GM12872 (cell line): ENCODE data around the gene SLC5A5.

Experiments used
- CTCF ChIP-seq: IDR thresholded peaks from 3 replicates; pipeline ENCODE4 v1.5.1; 2011; ENCODE audit warnings: low read depth, mild to moderate bottlenecking, low read length, moderate library complexity; ENCODE audit not compliant: insufficient read depth

Gene SLC5A5

GRCh38 chr19:17893766-17894165 is 22.0 kb downstream of the SLC5A5 start:
- no peak for TF ChIP-seq CTCF

GRCh38 chr19:17902701-17903100 is 31.0 kb downstream of the SLC5A5 start:
- TF ChIP-seq CTCF, result no peak

DNA sequence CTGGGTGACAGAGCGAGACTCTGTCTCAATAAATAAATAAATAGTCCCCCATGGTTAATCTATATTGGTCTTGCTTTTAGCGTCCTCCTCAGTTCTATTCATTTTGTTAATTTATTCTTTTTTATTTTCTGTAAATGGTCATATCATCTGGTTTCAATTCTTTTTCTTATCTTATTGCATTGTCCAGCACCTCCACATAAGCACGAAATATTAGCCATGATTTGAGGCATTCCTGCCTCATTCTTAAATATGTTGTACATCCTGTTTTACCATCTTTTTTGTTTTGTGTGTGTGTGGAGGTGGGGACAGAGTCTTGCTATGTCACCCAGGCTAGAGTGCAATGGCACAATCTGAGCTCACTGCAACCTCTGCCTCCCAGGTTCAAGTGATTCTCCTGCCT is 36.5 kb downstream of the SLC5A5 start:
- no peak for TF ChIP-seq CTCF

DNA sequence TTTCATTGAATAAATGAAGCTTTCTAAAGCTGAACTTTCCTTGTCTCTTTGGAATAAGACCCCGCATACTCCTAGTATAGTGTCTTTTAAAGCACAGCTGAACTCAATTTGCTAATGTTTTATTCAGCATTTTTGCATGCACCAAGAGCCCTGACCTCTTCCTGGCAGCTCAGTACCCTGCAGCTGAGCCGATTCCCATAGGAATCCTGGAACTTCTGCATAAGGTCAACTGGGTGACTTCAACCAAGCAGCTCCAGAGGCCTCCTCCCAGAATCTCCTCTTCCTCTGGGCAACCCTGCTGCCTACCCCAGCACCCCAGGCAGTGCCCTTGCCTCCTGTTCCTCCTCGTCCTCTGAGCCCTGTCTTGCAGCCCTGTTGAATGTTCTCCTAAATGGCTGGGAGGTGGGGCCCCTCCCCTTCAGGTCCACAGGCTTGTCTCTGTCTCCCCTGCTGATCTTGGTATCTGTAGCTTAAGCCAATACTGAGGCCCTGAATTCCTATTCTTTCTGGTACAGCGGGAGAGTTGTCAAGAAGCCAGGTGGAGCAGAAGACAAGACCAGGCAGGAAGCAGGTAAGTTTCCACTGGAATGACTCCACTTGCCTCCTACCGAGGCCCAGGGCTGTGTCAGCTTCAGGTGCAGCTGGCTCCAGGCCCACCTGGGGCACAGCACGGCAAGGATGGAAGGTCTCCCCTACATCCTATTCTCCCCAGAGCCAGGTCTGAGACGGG is 37.4 kb downstream of the SLC5A5 start:
- TF ChIP-seq CTCF, result no peak

- no peak for TF ChIP-seq CTCF
Measured at GRCh38 chr19:17910791-17911360, 39.1 kb downstream of the SLC5A5 start.

- no peak for TF ChIP-seq CTCF
Measured at GRCh38 chr19:17915940-17916593, 44.3 kb downstream of the SLC5A5 start.

DNA sequence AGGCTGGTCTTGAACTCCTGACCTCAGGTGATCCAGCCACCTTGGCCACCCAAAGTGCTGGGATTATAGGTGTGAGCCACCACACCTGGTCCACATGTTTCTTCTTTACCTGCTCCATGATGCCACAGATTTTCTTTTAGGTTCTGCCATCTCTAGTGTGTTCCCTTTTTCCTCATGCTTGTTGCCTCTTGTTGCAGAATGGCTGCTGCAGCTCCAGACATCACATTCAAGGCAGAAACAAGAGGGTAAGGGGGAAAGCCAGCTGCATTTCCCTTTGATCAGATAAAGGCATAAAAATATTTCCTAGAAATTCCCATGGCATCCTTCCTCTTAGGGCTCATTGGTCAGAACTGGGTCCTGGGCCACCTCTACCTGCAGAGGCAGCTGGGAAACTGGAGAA is 48.8 kb downstream of the SLC5A5 start:
- no peak for TF ChIP-seq CTCF
